Measurements from ENCODE around the gene GPC6.

GRCh38 chr13:93246069-93246468, 19.5 kb downstream of the GPC6 start:
- TF ChIP-seq EZH2 (IDR thresholded peaks at IDR 0.05; ENCODE audit: low read length) = no peak
- TF ChIP-seq, protein P1, sequence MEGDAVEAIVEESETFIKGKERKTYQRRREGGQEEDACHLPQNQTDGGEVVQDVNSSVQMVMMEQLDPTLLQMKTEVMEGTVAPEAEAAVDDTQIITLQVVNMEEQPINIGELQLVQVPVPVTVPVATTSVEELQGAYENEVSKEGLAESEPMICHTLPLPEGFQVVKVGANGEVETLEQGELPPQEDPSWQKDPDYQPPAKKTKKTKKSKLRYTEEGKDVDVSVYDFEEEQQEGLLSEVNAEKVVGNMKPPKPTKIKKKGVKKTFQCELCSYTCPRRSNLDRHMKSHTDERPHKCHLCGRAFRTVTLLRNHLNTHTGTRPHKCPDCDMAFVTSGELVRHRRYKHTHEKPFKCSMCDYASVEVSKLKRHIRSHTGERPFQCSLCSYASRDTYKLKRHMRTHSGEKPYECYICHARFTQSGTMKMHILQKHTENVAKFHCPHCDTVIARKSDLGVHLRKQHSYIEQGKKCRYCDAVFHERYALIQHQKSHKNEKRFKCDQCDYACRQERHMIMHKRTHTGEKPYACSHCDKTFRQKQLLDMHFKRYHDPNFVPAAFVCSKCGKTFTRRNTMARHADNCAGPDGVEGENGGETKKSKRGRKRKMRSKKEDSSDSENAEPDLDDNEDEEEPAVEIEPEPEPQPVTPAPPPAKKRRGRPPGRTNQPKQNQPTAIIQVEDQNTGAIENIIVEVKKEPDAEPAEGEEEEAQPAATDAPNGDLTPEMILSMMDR (optimal IDR thresholded peaks at IDR 0.05 in 1 of 3, IDR thresholded peaks at IDR 0.05 in 1 of 3, conservative IDR thresholded peaks at IDR 0.05 in 1 of 3; ENCODE audit: extremely low read depth in 1 of 3, insufficient read depth in 2 of 3, low read length in 3 of 3) = no peak

Measured in keratinocyte (primary cell).